ENCODE results near the gene AASDH. TPM values are rescaled to one million over a fixed set of nuclear protein-coding genes. Genes with fewer than 3 reads are reported as not detected.
A peak's percentile ranks its signal among the peaks of the same experiment; 100 is the strongest.

AASDH gene
- total RNA-seq, 2 experiments from 2014 or later, result 14.8 to 15.8 TPM

DNA sequence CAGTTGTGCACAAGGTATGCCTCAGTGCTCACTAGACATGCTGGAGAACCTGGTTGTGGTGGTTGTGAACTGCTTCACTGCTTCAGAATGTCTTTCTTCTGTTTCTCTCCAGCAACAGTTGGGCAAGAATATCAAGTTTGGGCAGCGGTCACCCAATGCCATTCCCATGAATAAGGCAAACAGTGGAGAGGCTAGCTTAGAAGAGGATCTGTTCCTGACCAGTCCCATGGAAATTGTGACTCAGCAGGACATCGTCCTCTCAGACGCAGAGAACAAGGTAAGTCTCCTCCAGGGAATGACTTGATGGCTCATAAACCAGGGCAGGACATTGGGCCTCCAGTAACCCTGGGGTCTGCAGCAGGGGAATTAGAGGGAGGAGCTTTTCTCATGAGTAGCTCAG is 79.9 kb downstream of the AASDH start:
- no peak overlapping the region for H3K27ac Mint-ChIP-seq
- H3K36me3 Mint-ChIP-seq (ENCODE audit: low read depth), result no peaks in the 10 kb centered on the region
- no peak for DNase-seq
- H3K9me3 Mint-ChIP-seq, result no peaks in the 10 kb centered on the region
- ChIA-PET CTCF (no interaction called here), POLR2A (no interaction called here)
- peaks cover 2% of the 10 kb centered on the region for H3K4me1 Mint-ChIP-seq
- no peaks in the 10 kb centered on the region for H3K27me3 Mint-ChIP-seq
- H3K4me3 Mint-ChIP-seq, result no peak overlapping the region

DNA sequence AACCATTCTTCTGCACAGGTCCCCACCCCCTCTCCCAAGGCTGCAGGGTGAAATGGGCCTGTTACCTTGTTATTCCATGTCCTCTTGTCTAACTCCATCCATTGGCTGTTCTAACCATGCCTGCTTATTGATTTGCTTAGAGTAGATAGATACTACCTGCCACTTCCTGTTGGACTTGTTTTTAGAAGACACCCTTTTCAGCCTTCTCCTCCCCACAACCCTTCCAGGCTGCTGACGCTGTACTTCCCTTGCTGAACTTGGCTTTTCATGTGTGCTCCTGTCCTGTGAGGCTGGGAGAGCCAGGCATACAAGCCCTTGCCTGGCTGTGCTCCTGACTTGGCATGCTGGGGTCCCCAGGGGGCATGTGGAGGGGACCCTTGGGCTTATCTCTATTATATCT is 81.9 kb downstream of the AASDH start:
- Mint-ChIP-seq H3K4me1 (peaks cover 14% of the 10 kb centered on the region), H3K27ac (no peak overlapping the region), H3K9me3 (no peaks in the 10 kb centered on the region), H3K4me3 (no peak overlapping the region), H3K36me3 (ENCODE audit: low read depth) (no peaks in the 10 kb centered on the region), H3K27me3 (peaks cover 3% of the 10 kb centered on the region)
- DNase-seq, result no peak
- ChIA-PET POLR2A (no interaction called here), CTCF (no interaction called here)

DNA sequence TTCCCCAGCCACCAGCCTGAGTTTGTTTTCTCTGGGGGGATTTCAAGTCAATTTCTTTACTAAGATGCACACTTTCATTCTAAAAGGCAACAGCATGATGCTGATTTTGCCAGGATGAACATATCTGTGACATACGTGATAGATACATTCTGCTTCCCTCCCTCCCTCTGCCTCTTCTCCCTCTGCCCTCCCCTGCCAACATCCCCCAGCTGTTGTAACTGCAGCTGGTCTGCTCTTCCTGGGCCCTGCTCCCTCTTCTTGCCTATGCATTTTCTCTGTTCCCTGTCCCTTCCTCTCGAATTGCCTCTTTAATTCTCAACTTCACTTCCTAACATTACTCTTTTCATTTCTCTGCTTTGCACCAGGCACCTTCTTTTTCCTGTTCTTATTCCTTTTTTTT is 83.4 kb downstream of the AASDH start:
- H3K27me3 Mint-ChIP-seq, result peaks cover 6% of the 10 kb centered on the region
- H3K9me3 Mint-ChIP-seq, result no peaks in the 10 kb centered on the region
- ChIA-PET CTCF (no interaction called here), POLR2A (no interaction called here)
- DNase-seq, result no peak
- no peak overlapping the region for H3K4me3 Mint-ChIP-seq
- H3K36me3 Mint-ChIP-seq (ENCODE audit: low read depth), result no peaks in the 10 kb centered on the region
- peaks cover 14% of the 10 kb centered on the region for H3K4me1 Mint-ChIP-seq
- H3K27ac Mint-ChIP-seq, result no peak overlapping the region

DNA sequence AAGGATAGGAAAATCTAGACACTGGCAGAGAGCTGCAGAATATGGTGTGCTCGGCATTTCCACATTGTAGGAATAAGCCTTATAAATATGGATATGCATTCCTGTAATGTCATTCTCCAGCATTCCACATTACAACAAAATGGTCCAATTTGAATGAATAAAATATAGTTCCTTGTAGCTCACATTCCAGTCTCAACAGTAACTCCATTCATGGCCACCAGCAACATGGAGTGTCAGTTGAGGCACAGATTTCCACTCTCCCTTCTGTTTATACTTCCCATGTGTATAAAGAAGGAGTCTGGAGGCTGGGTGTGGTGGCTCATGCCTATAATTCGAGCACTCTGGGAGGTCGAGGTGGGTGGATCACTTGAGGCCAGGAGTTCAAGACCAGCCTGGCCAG is 84.5 kb downstream of the AASDH start:
- H3K36me3 Mint-ChIP-seq (ENCODE audit: low read depth), result no peaks in the 10 kb centered on the region
- no peaks in the 10 kb centered on the region for H3K9me3 Mint-ChIP-seq
- DNase-seq, result no peak
- no peak overlapping the region for H3K4me3 Mint-ChIP-seq
- no peak overlapping the region for H3K27ac Mint-ChIP-seq
- ChIA-PET CTCF (interaction anchor here (0.7 kb wide), 1 partner anchor 354 kb away, joined by 3 read pairs; the partner anchor contains the start of gene CEP135), POLR2A (no interaction called here)
- peaks cover 14% of the 10 kb centered on the region for H3K4me1 Mint-ChIP-seq
- peaks cover 6% of the 10 kb centered on the region for H3K27me3 Mint-ChIP-seq

DNA sequence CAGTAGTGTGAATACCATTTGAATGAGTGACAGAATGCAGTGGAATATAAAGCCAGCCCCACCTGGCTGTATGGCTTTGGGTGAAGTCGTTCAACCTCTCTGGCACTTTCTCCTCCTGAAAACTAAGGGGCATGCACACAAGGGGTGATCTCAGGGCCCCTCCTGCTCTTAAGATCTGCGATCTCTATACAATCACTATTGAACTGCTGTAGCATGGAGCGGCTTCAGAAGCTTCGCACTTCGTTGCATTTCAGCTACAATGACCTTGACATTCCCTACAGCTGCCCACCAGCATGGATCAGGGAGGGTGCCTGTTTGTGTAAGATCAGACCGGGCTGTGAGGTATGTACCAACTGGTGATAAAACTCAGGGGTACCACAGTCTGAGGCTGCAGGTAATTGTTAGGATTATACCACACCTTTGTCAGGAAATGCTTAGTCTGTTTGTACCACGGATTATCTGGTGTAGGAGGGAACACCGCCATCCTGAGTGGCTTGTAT is 85.2 kb downstream of the AASDH start:
- H3K27me3 Mint-ChIP-seq, result peaks cover 6% of the 10 kb centered on the region
- ChIA-PET POLR2A (no interaction called here), CTCF (interaction anchor here (0.7 kb wide), 1 partner anchor 353 kb away, joined by 3 read pairs; the partner anchor contains the start of gene CEP135)
- no peak overlapping the region for H3K4me3 Mint-ChIP-seq
- H3K4me1 Mint-ChIP-seq, result peaks cover 14% of the 10 kb centered on the region
- H3K36me3 Mint-ChIP-seq (ENCODE audit: low read depth), result no peaks in the 10 kb centered on the region
- H3K9me3 Mint-ChIP-seq, result no peaks in the 10 kb centered on the region
- H3K27ac Mint-ChIP-seq, result no peak overlapping the region
- no peak for DNase-seq

DNA sequence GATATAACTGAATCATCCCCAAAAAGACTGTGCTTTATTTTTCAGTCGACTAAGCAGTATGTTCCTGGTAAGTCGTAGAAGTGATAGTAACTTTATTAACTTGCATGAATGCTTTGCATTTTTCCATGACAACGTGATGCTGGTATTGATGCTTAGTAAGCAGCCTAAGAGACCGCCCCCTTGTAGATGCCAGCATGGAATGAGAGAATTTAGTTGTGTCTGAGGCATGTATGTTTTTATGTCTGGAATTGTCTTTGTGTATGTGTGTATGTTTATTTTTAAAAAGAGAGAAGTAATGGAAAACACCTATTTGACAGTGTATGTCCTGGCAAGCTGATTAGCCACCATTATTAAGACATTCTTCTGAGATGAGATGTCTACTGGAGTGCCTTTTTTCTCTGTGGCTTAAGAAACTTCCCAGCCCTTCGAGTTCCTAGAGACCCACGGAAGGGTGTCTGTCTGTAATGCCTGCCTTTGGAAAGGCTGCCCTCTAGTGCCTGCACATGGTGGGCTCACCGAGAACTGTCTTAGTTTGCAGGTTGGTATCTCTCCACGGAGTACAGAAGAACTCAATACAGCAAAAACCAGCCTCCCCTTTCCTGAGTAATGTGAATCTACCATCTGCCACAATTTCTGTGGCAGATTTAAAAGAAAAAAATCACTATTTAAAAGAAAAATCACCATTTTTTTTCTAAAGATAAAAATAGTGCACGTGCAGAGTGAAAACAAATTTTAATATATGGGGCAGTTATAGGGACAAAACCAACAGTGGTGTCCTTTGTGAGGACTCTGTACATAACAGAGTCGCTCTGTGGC is 85.9 kb downstream of the AASDH start:
- no peaks in the 10 kb centered on the region for H3K36me3 Mint-ChIP-seq (ENCODE audit: low read depth)
- H3K9me3 Mint-ChIP-seq, result no peaks in the 10 kb centered on the region
- peak overlapping the region; percentile 30 for H3K4me3 Mint-ChIP-seq

DNA sequence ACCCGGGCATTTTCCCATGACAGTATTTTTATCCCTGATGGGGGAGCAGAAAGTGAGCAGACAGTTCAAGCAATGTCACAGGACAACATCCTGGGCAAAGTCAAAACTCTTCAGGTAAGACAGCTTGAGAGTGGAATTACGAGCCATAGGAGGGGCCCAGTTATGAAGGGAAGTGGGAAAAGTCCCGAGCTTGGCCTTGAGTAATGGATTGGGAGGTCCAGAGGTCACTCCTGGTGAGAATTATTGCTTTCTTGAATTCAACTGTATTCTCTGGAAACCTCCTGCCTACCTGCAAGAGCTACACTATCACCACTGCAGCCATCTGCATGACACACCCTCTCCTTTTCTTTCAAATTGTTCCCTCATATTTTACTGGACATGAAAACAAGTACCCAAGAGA is 89.1 kb downstream of the AASDH start:
- no peak for DNase-seq
- H3K9me3 Mint-ChIP-seq, result peaks cover 3% of the 10 kb centered on the region
- no peaks in the 10 kb centered on the region for H3K36me3 Mint-ChIP-seq (ENCODE audit: low read depth)
- no peak overlapping the region for H3K4me3 Mint-ChIP-seq
- no peak overlapping the region for H3K27ac Mint-ChIP-seq
- ChIA-PET POLR2A (no interaction called here), CTCF (interaction anchor here (0.6 kb wide), 1 partner anchor 164 kb away, joined by 3 read pairs; no protein-coding TSS in a partner anchor)
- peaks cover 16% of the 10 kb centered on the region for H3K4me1 Mint-ChIP-seq
- H3K27me3 Mint-ChIP-seq, result peaks cover 6% of the 10 kb centered on the region

More for the DNA sequence above, 85.9 kb downstream of the AASDH start:
- Mint-ChIP-seq H3K4me1 (peaks cover 16% of the 10 kb centered on the region), H3K27me3 (peaks cover 6% of the 10 kb centered on the region), H3K27ac (no peak overlapping the region)
- CTCF ChIA-PET, result interaction anchor here (0.6 to 0.7 kb wide), 4 partner anchors 146 to 851 kb away, joined by 3 to 5 read pairs (median 4); no protein-coding TSS in a partner anchor
- POLR2A ChIA-PET, result no interaction called here
- DNase-seq, result peak; percentile 72

DNA sequence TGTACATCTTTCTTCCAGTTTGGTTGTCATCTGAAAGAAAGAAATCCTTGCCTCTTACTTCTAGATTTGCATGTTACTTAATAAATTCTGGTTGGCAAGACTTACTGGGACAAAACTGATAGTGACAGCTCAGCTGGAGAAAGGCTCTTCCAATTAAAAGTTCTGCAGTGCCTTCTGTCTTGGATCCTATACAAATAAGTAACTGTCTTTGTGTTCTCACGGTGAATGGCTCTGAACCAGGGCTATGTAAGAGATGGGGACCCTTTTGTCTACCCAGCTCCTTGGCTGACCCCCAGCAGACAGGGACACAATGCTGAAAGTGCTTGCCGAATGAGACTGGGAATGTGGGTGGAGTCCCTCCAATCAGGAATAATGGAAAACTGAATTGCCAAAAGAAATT is 89.5 kb downstream of the AASDH start:
- no peak overlapping the region for H3K4me3 Mint-ChIP-seq
- ChIA-PET CTCF (no interaction called here), POLR2A (no interaction called here)
- DNase-seq, result no peak
- H3K4me1 Mint-ChIP-seq, result peaks cover 16% of the 10 kb centered on the region
- H3K27me3 Mint-ChIP-seq, result peaks cover 6% of the 10 kb centered on the region
- no peak overlapping the region for H3K27ac Mint-ChIP-seq
- peaks cover 6% of the 10 kb centered on the region for H3K9me3 Mint-ChIP-seq
- H3K36me3 Mint-ChIP-seq (ENCODE audit: low read depth), result no peaks in the 10 kb centered on the region

DNA sequence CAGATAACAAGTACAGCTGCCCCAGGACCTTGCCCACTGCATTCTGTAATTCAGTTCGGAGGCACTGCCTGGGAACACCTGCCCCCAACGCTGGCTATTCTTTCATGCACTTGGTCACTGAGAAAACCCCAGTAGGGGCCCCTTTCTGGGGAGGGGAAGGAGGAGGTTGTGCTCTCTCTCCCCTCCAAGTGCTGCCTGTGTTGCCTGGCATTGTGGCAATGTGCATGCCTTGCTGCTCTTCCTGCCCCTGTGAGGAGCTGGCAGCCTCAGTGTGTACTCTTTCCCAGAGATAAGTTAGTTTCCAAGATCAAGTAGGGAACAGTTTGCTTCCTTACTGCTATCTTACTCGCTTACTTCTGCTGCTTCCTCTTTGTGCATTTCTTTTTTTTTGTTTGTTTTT is 90.8 kb downstream of the AASDH start:
- Mint-ChIP-seq H3K36me3 (ENCODE audit: low read depth) (no peaks in the 10 kb centered on the region), H3K9me3 (peaks cover 9% of the 10 kb centered on the region), H3K4me1 (peaks cover 14% of the 10 kb centered on the region), H3K4me3 (no peak overlapping the region), H3K27ac (no peak overlapping the region), H3K27me3 (peaks cover 11% of the 10 kb centered on the region)
- CTCF ChIA-PET, result no interaction called here
- POLR2A ChIA-PET, result no interaction called here
- DNase-seq, result no peak

DNA sequence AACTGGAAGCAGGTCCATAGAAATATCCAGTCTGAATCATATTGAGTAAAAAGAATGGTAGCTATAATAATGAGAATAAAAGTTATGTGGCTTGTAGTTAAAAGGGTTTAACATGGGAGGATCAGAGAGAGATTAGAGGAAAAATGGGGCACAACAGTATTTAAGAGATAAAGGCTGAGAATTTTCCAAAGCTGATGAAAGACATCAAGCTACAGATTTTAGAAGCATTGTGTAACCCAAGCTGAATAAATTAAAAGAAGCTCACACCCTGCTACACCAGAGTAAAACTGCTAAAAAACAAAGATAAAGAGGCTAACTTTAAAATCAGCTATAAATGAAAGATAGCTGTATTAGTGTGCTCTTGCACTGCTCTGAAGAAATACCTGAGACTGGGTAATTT is 94.2 kb downstream of the AASDH start:
- Mint-ChIP-seq H3K9me3 (peaks cover 10% of the 10 kb centered on the region), H3K27me3 (peaks cover 9% of the 10 kb centered on the region), H3K4me3 (no peak overlapping the region), H3K4me1 (peaks cover 23% of the 10 kb centered on the region), H3K27ac (no peak overlapping the region), H3K36me3 (ENCODE audit: low read depth) (no peaks in the 10 kb centered on the region)
- ChIA-PET POLR2A (no interaction called here), CTCF (no interaction called here)
- no peak for DNase-seq

DNA sequence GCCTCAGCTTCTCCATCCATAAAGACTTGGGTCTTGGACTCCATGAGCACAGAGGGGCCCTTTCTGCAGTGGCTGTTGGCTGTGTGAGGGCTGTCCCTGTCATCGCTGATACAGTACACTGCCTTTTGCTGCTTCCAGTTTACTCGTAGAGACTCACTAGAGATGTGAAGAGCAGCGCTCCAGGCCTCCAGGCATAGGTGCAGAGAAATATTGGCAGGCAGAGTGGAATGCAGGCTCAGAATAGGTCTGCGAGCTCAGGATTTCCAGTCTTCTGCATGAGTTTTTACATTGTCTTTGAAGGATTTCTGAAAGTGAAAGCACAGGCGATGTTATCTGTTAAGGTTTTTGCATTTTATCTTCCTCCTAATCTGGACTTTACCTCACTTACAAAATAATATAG is 97.4 kb downstream of the AASDH start:
- ChIA-PET POLR2A (no interaction called here), CTCF (no interaction called here)
- Mint-ChIP-seq H3K9me3 (peaks cover 10% of the 10 kb centered on the region), H3K27me3 (peaks cover 9% of the 10 kb centered on the region), H3K27ac (peak overlapping the region; percentile 1), H3K36me3 (ENCODE audit: low read depth) (no peaks in the 10 kb centered on the region), H3K4me1 (peaks cover 18% of the 10 kb centered on the region), H3K4me3 (peak overlapping the region; percentile 21)
- peak; percentile 9 for DNase-seq

DNA sequence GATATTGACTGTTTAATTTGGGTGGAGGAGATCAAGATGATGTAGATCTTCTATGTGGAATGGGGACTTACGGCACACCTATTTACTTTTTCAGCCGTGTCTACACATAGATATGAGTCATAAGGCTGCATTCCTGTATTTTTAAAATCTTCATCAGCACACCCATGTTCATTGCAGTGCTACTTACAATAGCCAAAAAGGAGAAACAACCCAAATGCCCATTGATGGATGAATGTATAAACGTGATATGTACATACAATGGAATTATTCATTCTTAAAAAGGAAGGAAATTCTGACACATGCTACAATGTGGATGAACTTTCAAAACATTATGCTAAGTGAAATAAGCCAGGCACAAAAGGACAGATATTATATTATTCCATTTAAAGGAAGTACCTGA is 98.6 kb downstream of the AASDH start:
- CTCF ChIA-PET, result no interaction called here
- Mint-ChIP-seq H3K4me1 (peaks cover 18% of the 10 kb centered on the region), H3K27ac (no peak overlapping the region), H3K36me3 (ENCODE audit: low read depth) (no peaks in the 10 kb centered on the region), H3K4me3 (no peak overlapping the region), H3K27me3 (peaks cover 9% of the 10 kb centered on the region), H3K9me3 (peaks cover 10% of the 10 kb centered on the region)
- no peak for DNase-seq
- POLR2A ChIA-PET, result no interaction called here

Data from activated CD4-positive, alpha-beta T cell treated with anti-CD3 and anti-CD28 coated beads, Interleukin-2, amount 10 ng/mL, durations not matched to agents 7 days and 5 days (primary cell).